Measurements from ENCODE around the gene RHOXF1.
"Not testable (repeated sequence)": the region's sequence is repeated elsewhere in the genome, so short reads cannot be mapped to it uniquely, and the experiment has no call there.

The RHOXF1 gene

DNA sequence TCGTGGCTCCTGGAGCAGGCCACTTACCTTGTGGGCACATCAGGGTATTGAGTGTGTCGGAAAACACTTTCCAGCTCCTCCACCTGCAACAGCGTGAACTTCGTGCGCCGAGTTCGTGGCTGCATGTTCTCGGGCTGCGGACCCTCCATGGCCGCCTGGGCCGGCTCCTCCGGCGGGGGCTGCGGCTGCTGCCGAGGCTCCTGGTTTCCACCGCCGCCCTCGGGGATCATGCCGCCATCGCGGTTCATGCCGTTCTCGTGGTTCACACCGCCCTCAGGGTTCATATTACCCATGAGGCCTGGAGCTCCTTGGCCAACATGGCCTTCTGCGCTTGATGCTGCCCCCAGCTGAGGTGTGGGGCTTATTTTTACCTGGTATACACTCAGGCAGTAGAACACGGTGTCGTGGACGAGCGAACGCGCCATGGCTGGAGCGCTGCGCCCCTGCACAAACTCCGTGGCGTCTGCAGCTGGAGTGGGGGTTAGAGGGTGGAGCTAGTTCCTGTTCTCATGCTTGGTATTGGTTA is at the start of gene RHOXF1:
TSS of gene RHOXF1 (minus strand) at position 476 of the 526 bp plus-strand sequence. CDS start at position 425, 51 bp downstream.
- Histone ChIP-seq H3K4me2 (ENCODE audit: low read depth, low read length, poor library complexity, severe bottlenecking) (no peak within 1 kb of the TSS), H3K36me3 (ENCODE audit: insufficient read depth, low read length) (no peaks in the 10 kb centered on the region), H3K27me3 (ENCODE audit: insufficient read depth, low read length, poor library complexity, severe bottlenecking) (no peaks in the 10 kb centered on the region), H3K4me3 (ENCODE audit: low read length, poor library complexity, severe bottlenecking) (no peak within 1 kb of the TSS), H3F3A (ENCODE audit: low read depth) (no peaks in the 10 kb centered on the region), H4K20me1 (ENCODE audit: insufficient read depth, low read length, poor library complexity, severe bottlenecking) (no peaks in the 10 kb centered on the region), H3K79me2 (ENCODE audit: insufficient read depth, low read length) (no peaks in the 10 kb centered on the region), H2AFZ (ENCODE audit: low read length) (no peak within 1 kb of the TSS), H3K9ac (ENCODE audit: low read depth, low read length, poor library complexity, severe bottlenecking) (no peak within 1 kb of the TSS), H3K9me2 (replicated peaks; ENCODE audit: low read depth, low read length) (no peaks in the 10 kb centered on the region), H3K9me3 (ENCODE audit: insufficient read depth, low read depth, low read length) (no peaks in the 10 kb centered on the region), H3K4me1 (ENCODE audit: insufficient read depth, low read length, poor library complexity, severe bottlenecking) (no peaks in the 10 kb centered on the region)
- TF ChIP-seq, protein P1, sequence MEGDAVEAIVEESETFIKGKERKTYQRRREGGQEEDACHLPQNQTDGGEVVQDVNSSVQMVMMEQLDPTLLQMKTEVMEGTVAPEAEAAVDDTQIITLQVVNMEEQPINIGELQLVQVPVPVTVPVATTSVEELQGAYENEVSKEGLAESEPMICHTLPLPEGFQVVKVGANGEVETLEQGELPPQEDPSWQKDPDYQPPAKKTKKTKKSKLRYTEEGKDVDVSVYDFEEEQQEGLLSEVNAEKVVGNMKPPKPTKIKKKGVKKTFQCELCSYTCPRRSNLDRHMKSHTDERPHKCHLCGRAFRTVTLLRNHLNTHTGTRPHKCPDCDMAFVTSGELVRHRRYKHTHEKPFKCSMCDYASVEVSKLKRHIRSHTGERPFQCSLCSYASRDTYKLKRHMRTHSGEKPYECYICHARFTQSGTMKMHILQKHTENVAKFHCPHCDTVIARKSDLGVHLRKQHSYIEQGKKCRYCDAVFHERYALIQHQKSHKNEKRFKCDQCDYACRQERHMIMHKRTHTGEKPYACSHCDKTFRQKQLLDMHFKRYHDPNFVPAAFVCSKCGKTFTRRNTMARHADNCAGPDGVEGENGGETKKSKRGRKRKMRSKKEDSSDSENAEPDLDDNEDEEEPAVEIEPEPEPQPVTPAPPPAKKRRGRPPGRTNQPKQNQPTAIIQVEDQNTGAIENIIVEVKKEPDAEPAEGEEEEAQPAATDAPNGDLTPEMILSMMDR (conservative IDR thresholded peaks at IDR 0.05; ENCODE audit: low read length) = no peak
- no peak for TF ChIP-seq EZH2phosphoT487 (IDR thresholded peaks at IDR 0.05; ENCODE audit: borderline replicate concordance)

DNA sequence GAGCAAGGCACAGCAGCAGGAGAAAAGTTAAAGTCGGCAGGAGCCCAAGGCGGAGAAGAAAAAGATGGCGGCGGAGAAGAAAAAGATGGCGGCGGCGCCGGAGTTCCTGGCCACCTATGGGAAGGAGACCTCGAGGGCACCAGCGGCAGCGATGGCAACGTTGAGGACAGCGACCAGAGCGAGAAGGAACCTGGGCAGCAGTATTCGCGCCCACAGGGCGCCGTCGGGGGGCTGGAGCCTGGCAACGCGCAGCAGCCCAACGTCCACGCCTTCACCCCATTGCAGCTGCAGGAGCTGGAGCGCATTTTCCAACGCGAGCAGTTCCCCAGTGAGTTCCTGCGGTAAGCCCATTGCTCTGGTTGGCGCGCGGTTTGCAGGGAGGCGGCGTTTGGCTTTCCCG is 43.4 kb upstream of the RHOXF1 start:
- H4K20me1 ChIP-seq (ENCODE audit: insufficient read depth, low read length, poor library complexity, severe bottlenecking) = not testable (repeated sequence)

GRCh38 chrX:120158313-120158712 is 42.6 kb upstream of the RHOXF1 start, which contains the start of gene RHOXF2:
RHOXF2 (plus strand) TSS chrX:120158613; CDS start chrX:120158751, 138 bp downstream.
- not testable (repeated sequence) for H3K27me3 ChIP-seq (ENCODE audit: insufficient read depth, low read length, poor library complexity, severe bottlenecking); H3K36me3 ChIP-seq (ENCODE audit: insufficient read depth, low read length); H3K4me3 ChIP-seq (ENCODE audit: low read length, poor library complexity, severe bottlenecking); H3K9me3 ChIP-seq (ENCODE audit: insufficient read depth, low read depth, low read length); H3K4me1 ChIP-seq (ENCODE audit: insufficient read depth, low read length, poor library complexity, severe bottlenecking); H3K9ac ChIP-seq (ENCODE audit: low read depth, low read length, poor library complexity, severe bottlenecking); H3F3A ChIP-seq (ENCODE audit: low read depth); H3K9me2 ChIP-seq (replicated peaks; ENCODE audit: low read depth, low read length); H4K20me1 ChIP-seq (ENCODE audit: insufficient read depth, low read length, poor library complexity, severe bottlenecking); H3K79me2 ChIP-seq (ENCODE audit: insufficient read depth, low read length); H3K4me2 ChIP-seq (ENCODE audit: low read depth, low read length, poor library complexity, severe bottlenecking); H2AFZ ChIP-seq (ENCODE audit: low read length)

More for the DNA sequence above, 43.4 kb upstream of the RHOXF1 start:
- not testable (repeated sequence) for H3K9ac ChIP-seq (ENCODE audit: low read depth, low read length, poor library complexity, severe bottlenecking); H2AFZ ChIP-seq (ENCODE audit: low read length); H3K4me1 ChIP-seq (ENCODE audit: insufficient read depth, low read length, poor library complexity, severe bottlenecking); H3K9me3 ChIP-seq (ENCODE audit: insufficient read depth, low read depth, low read length); H3K4me3 ChIP-seq (ENCODE audit: low read length, poor library complexity, severe bottlenecking); H3K79me2 ChIP-seq (ENCODE audit: insufficient read depth, low read length); H3K27me3 ChIP-seq (ENCODE audit: insufficient read depth, low read length, poor library complexity, severe bottlenecking); H3K36me3 ChIP-seq (ENCODE audit: insufficient read depth, low read length); H3F3A ChIP-seq (ENCODE audit: low read depth); H3K9me2 ChIP-seq (replicated peaks; ENCODE audit: low read depth, low read length); H3K4me2 ChIP-seq (ENCODE audit: low read depth, low read length, poor library complexity, severe bottlenecking)

GRCh38 chrX:120150109-120150744 is 34.5 kb upstream of the RHOXF1 start:
- not testable (repeated sequence) for H3F3A ChIP-seq (ENCODE audit: low read depth); H3K9ac ChIP-seq (ENCODE audit: low read depth, low read length, poor library complexity, severe bottlenecking); H4K20me1 ChIP-seq (ENCODE audit: insufficient read depth, low read length, poor library complexity, severe bottlenecking); H3K4me1 ChIP-seq (ENCODE audit: insufficient read depth, low read length, poor library complexity, severe bottlenecking); H3K9me2 ChIP-seq (replicated peaks; ENCODE audit: low read depth, low read length); H3K79me2 ChIP-seq (ENCODE audit: insufficient read depth, low read length); H3K27me3 ChIP-seq (ENCODE audit: insufficient read depth, low read length, poor library complexity, severe bottlenecking); H2AFZ ChIP-seq (ENCODE audit: low read length); H3K36me3 ChIP-seq (ENCODE audit: insufficient read depth, low read length); H3K4me3 ChIP-seq (ENCODE audit: low read length, poor library complexity, severe bottlenecking); H3K9me3 ChIP-seq (ENCODE audit: insufficient read depth, low read depth, low read length); H3K4me2 ChIP-seq (ENCODE audit: low read depth, low read length, poor library complexity, severe bottlenecking)

Data from Loucy (cell line).